Osteoblast (primary cell): ENCODE results near the gene EXD2. TPM values are rescaled to one million over a fixed set of nuclear protein-coding genes. Genes with fewer than 3 reads are reported as not detected.

ENCODE experiments used
- DNase-seq: peaks from one replicate; pipeline ENCODE4 v3.0.0; 2011; ENCODE audit warnings: low spot score, mixed read lengths; ENCODE audit not compliant: insufficient read length; ENCODE audit errors: missing footprints
- H2AFZ ChIP-seq: 2 replicates; pipeline ENCODE4 v1.6.0; 2011; ENCODE audit warnings: mild to moderate bottlenecking, low read length
- H3K27ac ChIP-seq: 2 replicates; pipeline ENCODE4 v1.5.1; 2011; ENCODE audit warnings: mild to moderate bottlenecking, low read depth, low read length, moderate library complexity
- H3K27me3 ChIP-seq: 2 replicates; pipeline ENCODE4 v1.6.0; 2012; ENCODE audit warnings: mild to moderate bottlenecking, control low read depth, inconsistent platforms, low read length, moderate library complexity; ENCODE audit not compliant: insufficient read depth
- H3K36me3 ChIP-seq: 2 replicates; pipeline ENCODE4 v1.5.1; 2011; ENCODE audit warnings: mild to moderate bottlenecking, low read length, control low read depth, moderate library complexity; ENCODE audit not compliant: insufficient read depth
- H3K4me1 ChIP-seq: 2 replicates; pipeline ENCODE4 v1.5.1; 2011; ENCODE audit warnings: mild to moderate bottlenecking, low read length, control low read depth, moderate library complexity; ENCODE audit not compliant: insufficient read depth
- H3K4me2 ChIP-seq: 2 replicates; pipeline ENCODE4 v1.6.0; 2011; ENCODE audit warnings: mild to moderate bottlenecking, low read length; ENCODE audit not compliant: insufficient read depth
- H3K4me3 ChIP-seq: fragments of 200-600 bp; sonication (generic); 3 replicates; pipeline ENCODE4 v1.5.1; 2012; ENCODE audit warnings: mild to moderate bottlenecking, low read length, inconsistent platforms; ENCODE audit not compliant: insufficient read depth
- H3K79me2 ChIP-seq: 2 replicates; pipeline ENCODE4 v1.6.0; 2012; ENCODE audit warnings: mild to moderate bottlenecking, low read length, control low read depth, inconsistent platforms; ENCODE audit not compliant: insufficient read depth
- H3K9me3 ChIP-seq: 2 replicates; pipeline ENCODE4 v1.5.1; 2011; ENCODE audit warnings: low read depth, low read length, control low read depth
- H4K20me1 ChIP-seq: 2 replicates; pipeline ENCODE4 v1.6.0; 2012; ENCODE audit warnings: mild to moderate bottlenecking, low read length, control low read depth; ENCODE audit not compliant: insufficient read depth
- CTCF ChIP-seq: IDR thresholded peaks from 2 replicates; pipeline ENCODE4 v1.5.1; 2011; ENCODE audit warnings: mild to moderate bottlenecking, low read depth, low read length, moderate library complexity; ENCODE audit errors: extremely low read depth
- total RNA-seq: library from RNA; depleted of rRNA; stranded (reverse); fragments of >200 nt; gene quantifications from 2 replicates; pipeline ENCODE4 v1.2.3, GENCODE V29; 2012

Gene EXD2
- total RNA-seq, 1 donor: 19.9 TPM

- no peaks in the 10 kb centered on the region for H3K27me3 ChIP-seq
- no peak overlapping the region for H3K4me2 ChIP-seq
- no peaks in the 10 kb centered on the region for H4K20me1 ChIP-seq
- H3K36me3 ChIP-seq: peaks cover 6% of the 10 kb centered on the region
- no peaks in the 10 kb centered on the region for H3K79me2 ChIP-seq
- no peak overlapping the region for H2AFZ ChIP-seq
- TF ChIP-seq CTCF: no peak
- no peak for DNase-seq
- H3K9me3 ChIP-seq: no peaks in the 10 kb centered on the region
- no peaks in the 10 kb centered on the region for H3K4me1 ChIP-seq
- H3K27ac ChIP-seq: no peak overlapping the region
- H3K4me3 ChIP-seq: no peak overlapping the region
Observed at GRCh38 chr14:69237584-69237983, 46.3 kb downstream of the EXD2 start.

- no peak overlapping the region for H3K4me3 ChIP-seq
- H3K27me3 ChIP-seq: no peaks in the 10 kb centered on the region
- no peaks in the 10 kb centered on the region for H3K79me2 ChIP-seq
- no peak for TF ChIP-seq CTCF
- H3K4me2 ChIP-seq: no peak overlapping the region
- H3K9me3 ChIP-seq: no peaks in the 10 kb centered on the region
- no peak overlapping the region for H2AFZ ChIP-seq
- DNase-seq: no peak
- H3K4me1 ChIP-seq: no peaks in the 10 kb centered on the region
- H3K36me3 ChIP-seq: peaks cover 6% of the 10 kb centered on the region
- H4K20me1 ChIP-seq: no peaks in the 10 kb centered on the region
- H3K27ac ChIP-seq: no peak overlapping the region
Observed at GRCh38 chr14:69238883-69239282, 47.6 kb downstream of the EXD2 start.

DNA sequence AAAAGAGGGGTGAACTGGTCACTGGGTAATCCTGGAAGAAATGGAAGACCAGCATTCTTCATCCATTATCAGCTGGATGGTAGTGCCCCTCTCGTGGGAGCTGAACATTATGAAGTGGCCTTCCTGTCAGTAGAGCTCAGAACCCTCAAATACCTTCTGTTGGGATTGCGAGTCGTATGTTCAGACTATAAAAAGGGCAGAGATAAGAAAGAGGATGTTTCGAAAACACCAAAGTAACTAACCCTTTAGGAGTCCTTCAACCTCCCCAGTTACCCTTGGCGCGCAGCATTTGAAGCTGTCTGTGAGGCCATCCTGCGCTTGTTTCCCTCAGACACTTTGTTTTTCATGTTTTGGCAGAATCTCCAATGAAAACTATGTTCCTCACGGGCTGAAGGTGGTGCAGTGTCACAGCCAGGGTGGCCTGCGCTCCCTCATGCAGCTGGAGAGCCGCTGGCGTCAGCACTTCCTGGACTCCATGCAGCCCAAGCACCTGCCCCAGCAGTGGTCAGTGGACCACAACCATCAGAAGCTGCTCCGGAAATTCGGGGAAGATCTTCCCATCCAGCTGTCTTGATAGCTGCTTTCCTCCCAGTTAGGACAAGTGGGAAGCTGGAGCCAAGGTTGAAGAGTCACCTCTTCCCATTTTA is 49.4 kb downstream of the EXD2 start:
- no peaks in the 10 kb centered on the region for H3K4me1 ChIP-seq
- no peaks in the 10 kb centered on the region for H3K79me2 ChIP-seq
- no peak for TF ChIP-seq CTCF
- no peaks in the 10 kb centered on the region for H4K20me1 ChIP-seq
- H3K27ac ChIP-seq: no peak overlapping the region
- no peak overlapping the region for H2AFZ ChIP-seq
- no peak overlapping the region for H3K4me2 ChIP-seq
- no peaks in the 10 kb centered on the region for H3K27me3 ChIP-seq
- H3K36me3 ChIP-seq: peaks cover 6% of the 10 kb centered on the region
- no peak overlapping the region for H3K4me3 ChIP-seq
- no peaks in the 10 kb centered on the region for H3K9me3 ChIP-seq
- no peak for DNase-seq

- H2AFZ ChIP-seq: no peak overlapping the region
- H3K27ac ChIP-seq: no peak overlapping the region
- TF ChIP-seq CTCF: no peak
- no peaks in the 10 kb centered on the region for H4K20me1 ChIP-seq
- DNase-seq: no peak
- no peaks in the 10 kb centered on the region for H3K27me3 ChIP-seq
- H3K4me2 ChIP-seq: no peak overlapping the region
- no peak overlapping the region for H3K4me3 ChIP-seq
- peaks cover 6% of the 10 kb centered on the region for H3K36me3 ChIP-seq
- H3K79me2 ChIP-seq: no peaks in the 10 kb centered on the region
- H3K4me1 ChIP-seq: no peaks in the 10 kb centered on the region
- H3K9me3 ChIP-seq: no peaks in the 10 kb centered on the region
Observed at GRCh38 chr14:69241577-69241976, 50.3 kb downstream of the EXD2 start.
